ENCODE data around the gene SPN. TPM values are rescaled to one million over a fixed set of nuclear protein-coding genes. Genes with fewer than 3 reads are reported as not detected.
A peak's percentile ranks its signal among the peaks of the same experiment; 100 is the strongest.
"Not testable (repeated sequence)": the region's sequence is repeated elsewhere in the genome, so short reads cannot be mapped to it uniquely, and the experiment has no call there.

The SPN gene, protein sequence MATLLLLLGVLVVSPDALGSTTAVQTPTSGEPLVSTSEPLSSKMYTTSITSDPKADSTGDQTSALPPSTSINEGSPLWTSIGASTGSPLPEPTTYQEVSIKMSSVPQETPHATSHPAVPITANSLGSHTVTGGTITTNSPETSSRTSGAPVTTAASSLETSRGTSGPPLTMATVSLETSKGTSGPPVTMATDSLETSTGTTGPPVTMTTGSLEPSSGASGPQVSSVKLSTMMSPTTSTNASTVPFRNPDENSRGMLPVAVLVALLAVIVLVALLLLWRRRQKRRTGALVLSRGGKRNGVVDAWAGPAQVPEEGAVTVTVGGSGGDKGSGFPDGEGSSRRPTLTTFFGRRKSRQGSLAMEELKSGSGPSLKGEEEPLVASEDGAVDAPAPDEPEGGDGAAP
- 1.5 TPM for total RNA-seq (ENCODE audit: unreplicated experiment)
- long read RNA-seq, result 0 reads

DNA sequence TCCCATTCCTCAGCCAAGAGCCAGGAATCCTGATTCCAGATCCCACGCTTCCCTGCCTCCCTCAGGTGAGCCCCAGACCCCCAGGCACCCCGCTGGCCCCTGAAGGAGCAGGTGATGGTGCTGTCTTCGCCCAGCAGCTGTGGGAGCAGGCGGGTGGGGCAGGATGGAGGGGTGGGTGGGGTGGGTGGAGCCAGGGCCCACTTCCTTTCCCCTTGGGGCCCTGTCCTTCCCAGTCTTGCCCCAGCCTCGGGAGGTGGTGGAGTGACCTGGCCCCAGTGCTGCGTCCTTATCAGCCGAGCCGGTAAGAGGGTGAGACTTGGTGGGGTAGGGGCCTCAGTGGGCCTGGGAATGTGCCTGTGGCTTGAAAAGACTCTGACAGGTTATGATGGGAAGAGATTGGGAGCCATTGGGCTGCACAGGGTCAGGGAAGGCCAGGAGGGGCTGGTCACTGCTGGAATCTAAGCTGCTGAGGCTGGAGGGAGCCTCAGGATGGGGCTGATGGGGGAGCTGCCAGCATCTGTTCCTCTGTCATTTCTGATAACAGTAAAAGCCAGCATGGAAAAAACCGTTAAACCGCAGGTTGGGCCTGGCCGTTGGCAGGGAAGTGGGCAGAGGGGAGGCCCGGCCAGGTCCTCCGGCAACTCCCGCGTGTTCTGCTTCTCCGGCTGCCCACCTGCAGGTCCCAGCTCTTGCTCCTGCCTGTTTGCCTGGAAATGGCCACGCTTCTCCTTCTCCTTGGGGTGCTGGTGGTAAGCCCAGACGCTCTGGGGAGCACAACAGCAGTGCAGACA is at the start of gene SPN:
Gene SPN (plus strand): TSS at position 232 of the 791 bp plus-strand sequence. CDS start 482 bp downstream, at position 714.
- Mint-ChIP-seq H3K4me3 (ENCODE audit: unreplicated experiment) (no peak within 1 kb of the TSS), H3K4me1 (ENCODE audit: unreplicated experiment) (peaks cover 18% of the 10 kb centered on the region)
- DNase-seq (ENCODE audit: low spot score), result no peak

DNA sequence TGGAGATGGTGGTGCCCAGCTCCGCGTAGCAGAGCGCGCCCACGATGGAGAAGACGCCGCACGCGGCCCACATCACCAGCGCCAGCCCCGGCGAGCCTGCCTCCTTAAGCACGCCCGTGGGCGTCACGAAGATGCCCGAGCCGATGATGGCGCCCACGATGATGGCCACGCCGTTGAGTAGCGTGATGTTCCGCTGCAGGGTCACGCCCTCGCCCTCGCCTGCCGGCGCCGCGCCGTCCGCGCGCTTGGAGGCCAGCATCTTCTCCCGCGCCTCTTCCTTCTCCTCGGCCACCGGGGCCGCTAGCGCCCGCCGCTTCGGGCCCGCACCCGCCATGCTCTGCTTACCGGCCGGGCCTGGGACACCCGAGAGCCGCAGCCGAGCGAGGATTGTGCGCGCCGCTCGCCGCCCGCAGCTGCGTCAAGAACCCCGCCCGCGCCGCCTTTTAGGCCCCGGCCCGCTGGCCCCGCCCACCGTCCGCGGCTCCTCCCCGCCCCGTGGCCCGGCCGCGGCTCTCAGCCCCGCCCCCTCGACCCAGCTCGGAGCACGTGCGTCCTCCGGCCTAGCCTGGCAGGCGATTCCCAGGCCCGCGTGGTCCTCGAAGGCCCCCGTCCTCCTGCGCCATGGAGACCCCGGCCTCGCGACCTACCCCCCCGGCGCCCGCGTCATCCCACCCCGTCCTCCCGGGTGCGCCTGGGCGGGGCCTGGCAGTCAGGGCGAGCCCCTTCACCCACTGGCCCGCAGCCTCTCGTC is 49.6 kb upstream of the SPN start:
- not testable (repeated sequence) for H3K36me3 Mint-ChIP-seq (ENCODE audit: low read depth, unreplicated experiment); H3K4me1 Mint-ChIP-seq (ENCODE audit: unreplicated experiment); H3K9me3 Mint-ChIP-seq (ENCODE audit: unreplicated experiment); H3K27me3 Mint-ChIP-seq (ENCODE audit: unreplicated experiment); H3K27ac Mint-ChIP-seq (ENCODE audit: unreplicated experiment)
- H3K4me3 Mint-ChIP-seq (ENCODE audit: unreplicated experiment), result peak overlapping the region; percentile 82
- peak; percentile 82 for DNase-seq (ENCODE audit: low spot score)

More for the DNA sequence above, at the start of gene SPN:
- Mint-ChIP-seq H3K27me3 (ENCODE audit: unreplicated experiment) (peaks cover 5% of the 10 kb centered on the region), H3K36me3 (ENCODE audit: low read depth, unreplicated experiment) (no peaks in the 10 kb centered on the region), H3K9me3 (ENCODE audit: unreplicated experiment) (no peaks in the 10 kb centered on the region), H3K27ac (ENCODE audit: unreplicated experiment) (no peak within 1 kb of the TSS)
- TF ChIP-seq, protein P1, sequence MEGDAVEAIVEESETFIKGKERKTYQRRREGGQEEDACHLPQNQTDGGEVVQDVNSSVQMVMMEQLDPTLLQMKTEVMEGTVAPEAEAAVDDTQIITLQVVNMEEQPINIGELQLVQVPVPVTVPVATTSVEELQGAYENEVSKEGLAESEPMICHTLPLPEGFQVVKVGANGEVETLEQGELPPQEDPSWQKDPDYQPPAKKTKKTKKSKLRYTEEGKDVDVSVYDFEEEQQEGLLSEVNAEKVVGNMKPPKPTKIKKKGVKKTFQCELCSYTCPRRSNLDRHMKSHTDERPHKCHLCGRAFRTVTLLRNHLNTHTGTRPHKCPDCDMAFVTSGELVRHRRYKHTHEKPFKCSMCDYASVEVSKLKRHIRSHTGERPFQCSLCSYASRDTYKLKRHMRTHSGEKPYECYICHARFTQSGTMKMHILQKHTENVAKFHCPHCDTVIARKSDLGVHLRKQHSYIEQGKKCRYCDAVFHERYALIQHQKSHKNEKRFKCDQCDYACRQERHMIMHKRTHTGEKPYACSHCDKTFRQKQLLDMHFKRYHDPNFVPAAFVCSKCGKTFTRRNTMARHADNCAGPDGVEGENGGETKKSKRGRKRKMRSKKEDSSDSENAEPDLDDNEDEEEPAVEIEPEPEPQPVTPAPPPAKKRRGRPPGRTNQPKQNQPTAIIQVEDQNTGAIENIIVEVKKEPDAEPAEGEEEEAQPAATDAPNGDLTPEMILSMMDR (IDR thresholded peaks at IDR 0.05; ENCODE audit: unreplicated experiment), result no peak

DNA sequence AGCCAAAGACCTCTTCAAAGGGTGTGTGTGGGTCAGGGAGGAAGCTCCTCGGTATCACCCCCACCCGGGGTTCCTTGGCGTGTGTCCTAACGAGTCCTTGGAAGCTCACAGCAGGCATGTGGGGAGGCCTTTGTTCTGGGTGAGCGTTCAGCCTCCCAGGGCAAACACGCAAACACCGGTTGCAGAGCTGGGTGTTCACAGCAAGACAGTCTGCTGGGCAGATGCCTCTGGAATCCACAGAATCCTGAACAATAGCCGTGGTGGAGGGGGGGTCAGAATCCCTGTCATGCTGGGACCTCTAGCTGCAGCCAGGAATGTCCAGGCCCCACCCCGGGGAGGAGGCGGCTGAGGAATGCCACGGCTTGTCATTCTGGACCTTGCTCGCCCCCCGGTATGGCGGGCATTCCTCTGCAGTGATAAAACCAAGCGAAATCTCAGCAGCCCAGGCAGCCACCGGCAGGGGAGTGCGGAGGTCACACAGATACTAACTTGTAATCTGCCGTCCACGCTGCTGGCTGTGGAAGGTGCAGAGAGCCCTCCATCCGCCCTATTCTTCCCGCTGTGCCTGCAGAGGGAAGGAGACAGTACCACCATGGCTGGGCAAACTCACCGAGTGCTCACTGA is 48.2 kb upstream of the SPN start:
- H3K36me3 Mint-ChIP-seq (ENCODE audit: low read depth, unreplicated experiment); H3K9me3 Mint-ChIP-seq (ENCODE audit: unreplicated experiment); H3K27ac Mint-ChIP-seq (ENCODE audit: unreplicated experiment); H3K27me3 Mint-ChIP-seq (ENCODE audit: unreplicated experiment); H3K4me3 Mint-ChIP-seq (ENCODE audit: unreplicated experiment): not testable (repeated sequence)
- DNase-seq (ENCODE audit: low spot score), result peak; percentile 25
- peaks cover 10% of the 10 kb centered on the region for H3K4me1 Mint-ChIP-seq (ENCODE audit: unreplicated experiment)

DNA sequence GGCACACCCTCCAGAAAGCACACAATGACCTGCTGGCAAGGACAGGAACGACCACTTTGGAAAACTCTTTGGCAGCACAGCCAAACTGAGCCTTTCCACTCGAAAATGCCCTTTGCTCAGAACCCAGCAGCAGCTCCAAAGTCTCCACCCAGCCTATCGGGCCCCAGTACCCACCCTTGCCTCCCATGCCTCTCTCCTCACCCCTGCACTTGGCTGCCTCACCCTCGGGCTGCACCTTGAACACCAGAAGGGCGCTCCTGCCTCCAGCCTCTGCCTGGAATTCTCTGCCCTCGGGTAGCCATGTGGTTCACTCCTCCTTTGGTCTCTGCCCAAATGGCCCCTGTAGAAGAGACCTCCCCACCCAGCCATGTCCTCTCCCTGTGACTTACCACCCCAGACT is 46.9 kb upstream of the SPN start:
- H3K4me3 Mint-ChIP-seq (ENCODE audit: unreplicated experiment); H3K27me3 Mint-ChIP-seq (ENCODE audit: unreplicated experiment); H3K27ac Mint-ChIP-seq (ENCODE audit: unreplicated experiment); DNase-seq (ENCODE audit: low spot score); H3K9me3 Mint-ChIP-seq (ENCODE audit: unreplicated experiment); H3K36me3 Mint-ChIP-seq (ENCODE audit: low read depth, unreplicated experiment): not testable (repeated sequence)
- H3K4me1 Mint-ChIP-seq (ENCODE audit: unreplicated experiment), result peaks cover 10% of the 10 kb centered on the region

DNA sequence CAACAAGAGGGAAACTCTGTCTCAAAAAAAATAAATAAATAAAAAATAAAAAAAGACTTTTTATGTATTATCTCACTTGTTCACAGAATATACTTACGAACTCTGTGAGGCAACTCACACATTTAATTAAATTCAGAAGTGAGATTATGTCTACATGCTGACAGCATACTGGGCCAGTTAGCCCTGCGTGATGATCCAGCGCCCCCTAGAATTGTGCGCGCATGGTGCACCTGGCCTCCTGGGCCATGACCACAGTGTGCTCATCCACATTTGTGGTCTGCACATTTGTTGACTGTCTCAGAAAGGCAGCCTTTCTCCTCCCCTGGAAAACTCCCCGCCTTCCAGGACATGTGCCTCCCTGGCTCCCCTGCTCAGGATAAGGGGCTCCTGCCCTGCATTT is 42.5 kb upstream of the SPN start:
- H3K4me1 Mint-ChIP-seq (ENCODE audit: unreplicated experiment); DNase-seq (ENCODE audit: low spot score); H3K27ac Mint-ChIP-seq (ENCODE audit: unreplicated experiment); H3K4me3 Mint-ChIP-seq (ENCODE audit: unreplicated experiment); H3K36me3 Mint-ChIP-seq (ENCODE audit: low read depth, unreplicated experiment); H3K27me3 Mint-ChIP-seq (ENCODE audit: unreplicated experiment); H3K9me3 Mint-ChIP-seq (ENCODE audit: unreplicated experiment): not testable (repeated sequence)

DNA sequence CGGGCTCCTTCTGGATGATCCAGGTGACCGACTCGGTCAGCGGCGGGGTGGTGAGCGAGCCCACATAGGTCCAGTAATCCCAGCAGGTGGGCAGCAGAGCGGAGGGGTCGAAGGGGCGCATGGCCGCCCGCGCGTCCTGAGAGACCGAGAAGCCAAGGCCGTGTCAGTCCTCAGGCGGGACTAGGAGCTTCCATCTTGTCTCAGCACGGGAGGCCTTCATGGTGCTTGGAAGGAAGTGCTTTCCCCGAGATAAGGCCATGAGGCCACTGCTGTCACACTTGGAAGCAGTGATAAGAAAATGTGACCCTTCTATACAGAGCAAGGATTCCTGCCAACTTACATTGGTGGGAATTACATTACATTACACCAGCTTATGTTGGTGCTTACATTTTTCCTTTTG is 40.3 kb upstream of the SPN start:
- H3K36me3 Mint-ChIP-seq (ENCODE audit: low read depth, unreplicated experiment); H3K4me3 Mint-ChIP-seq (ENCODE audit: unreplicated experiment); DNase-seq (ENCODE audit: low spot score); H3K27ac Mint-ChIP-seq (ENCODE audit: unreplicated experiment); H3K9me3 Mint-ChIP-seq (ENCODE audit: unreplicated experiment); H3K27me3 Mint-ChIP-seq (ENCODE audit: unreplicated experiment): not testable (repeated sequence)
- peaks cover 14% of the 10 kb centered on the region for H3K4me1 Mint-ChIP-seq (ENCODE audit: unreplicated experiment)

DNA sequence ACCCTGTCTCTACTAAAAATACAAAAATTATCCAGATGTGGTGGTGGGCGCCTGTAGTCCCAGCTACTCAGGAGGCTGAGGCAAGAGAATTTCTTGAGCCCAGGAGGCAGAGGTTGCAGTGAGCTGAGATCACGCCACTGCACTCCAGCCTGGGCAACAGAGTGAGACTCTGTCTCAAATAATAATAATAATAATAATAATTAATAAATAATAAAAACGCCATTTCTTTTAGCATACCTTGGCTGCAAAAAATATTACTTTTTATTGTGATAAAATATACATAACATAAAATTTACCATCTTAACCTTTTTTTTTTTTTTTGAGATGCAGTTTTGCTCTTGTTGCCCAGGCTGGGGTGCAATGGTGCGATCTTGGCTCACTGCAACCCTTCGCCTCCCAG is 39.8 kb upstream of the SPN start:
- H3K9me3 Mint-ChIP-seq (ENCODE audit: unreplicated experiment); H3K4me3 Mint-ChIP-seq (ENCODE audit: unreplicated experiment); H3K27me3 Mint-ChIP-seq (ENCODE audit: unreplicated experiment); H3K27ac Mint-ChIP-seq (ENCODE audit: unreplicated experiment); H3K36me3 Mint-ChIP-seq (ENCODE audit: low read depth, unreplicated experiment); DNase-seq (ENCODE audit: low spot score): not testable (repeated sequence)
- H3K4me1 Mint-ChIP-seq (ENCODE audit: unreplicated experiment), result peaks cover 12% of the 10 kb centered on the region

DNA sequence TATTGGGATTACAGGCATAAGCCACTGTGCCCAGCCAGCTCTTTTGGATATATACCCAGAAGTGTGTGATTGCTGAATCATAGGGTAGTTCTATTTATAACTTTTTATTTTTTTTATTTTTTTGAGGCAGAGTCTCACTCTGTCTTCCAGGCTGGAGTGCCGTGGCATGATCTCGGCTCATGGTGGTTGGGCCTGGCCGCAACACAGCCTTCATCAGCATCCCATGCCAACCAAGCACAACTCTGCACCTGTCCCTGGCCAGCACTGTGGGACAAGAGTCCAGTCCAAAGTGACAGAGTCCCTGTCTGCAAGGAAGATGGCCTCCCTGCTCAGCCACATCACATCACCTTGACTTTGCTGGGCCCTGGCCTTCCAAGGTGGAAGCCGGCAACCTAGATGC is 37.9 kb upstream of the SPN start:
- DNase-seq (ENCODE audit: low spot score); H3K27ac Mint-ChIP-seq (ENCODE audit: unreplicated experiment); H3K4me3 Mint-ChIP-seq (ENCODE audit: unreplicated experiment); H3K36me3 Mint-ChIP-seq (ENCODE audit: low read depth, unreplicated experiment); H3K27me3 Mint-ChIP-seq (ENCODE audit: unreplicated experiment); H3K4me1 Mint-ChIP-seq (ENCODE audit: unreplicated experiment); H3K9me3 Mint-ChIP-seq (ENCODE audit: unreplicated experiment): not testable (repeated sequence)

DNA sequence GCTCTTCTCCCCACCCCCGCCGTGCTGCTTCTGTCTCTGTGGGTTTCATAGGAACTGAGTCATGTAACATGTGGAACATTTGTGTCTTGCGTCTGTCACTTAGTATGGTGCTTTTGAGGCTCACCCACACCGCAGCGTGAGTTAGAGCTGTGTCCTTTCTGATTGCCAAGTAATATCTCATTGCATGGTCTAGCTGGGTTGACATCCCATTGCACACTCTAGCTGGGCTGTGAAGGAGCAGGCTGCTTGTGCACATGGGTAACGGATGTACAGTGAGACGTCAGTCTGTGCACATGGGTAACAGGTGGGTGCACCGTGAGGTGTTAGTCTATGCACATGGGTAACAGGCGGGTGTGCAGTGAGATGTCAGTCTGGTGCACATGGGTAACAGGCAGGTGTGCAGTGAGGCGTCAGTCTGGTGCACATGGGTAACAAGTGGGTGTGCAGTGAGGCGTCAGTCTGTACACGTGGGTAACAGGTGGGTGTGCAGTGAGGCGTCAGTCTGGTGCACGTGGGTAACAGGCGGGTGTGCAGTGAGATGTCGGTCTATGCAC is 36.2 kb upstream of the SPN start:
- H3K4me1 Mint-ChIP-seq (ENCODE audit: unreplicated experiment); DNase-seq (ENCODE audit: low spot score); H3K36me3 Mint-ChIP-seq (ENCODE audit: low read depth, unreplicated experiment); H3K27ac Mint-ChIP-seq (ENCODE audit: unreplicated experiment); H3K4me3 Mint-ChIP-seq (ENCODE audit: unreplicated experiment); H3K9me3 Mint-ChIP-seq (ENCODE audit: unreplicated experiment); H3K27me3 Mint-ChIP-seq (ENCODE audit: unreplicated experiment): not testable (repeated sequence)

DNA sequence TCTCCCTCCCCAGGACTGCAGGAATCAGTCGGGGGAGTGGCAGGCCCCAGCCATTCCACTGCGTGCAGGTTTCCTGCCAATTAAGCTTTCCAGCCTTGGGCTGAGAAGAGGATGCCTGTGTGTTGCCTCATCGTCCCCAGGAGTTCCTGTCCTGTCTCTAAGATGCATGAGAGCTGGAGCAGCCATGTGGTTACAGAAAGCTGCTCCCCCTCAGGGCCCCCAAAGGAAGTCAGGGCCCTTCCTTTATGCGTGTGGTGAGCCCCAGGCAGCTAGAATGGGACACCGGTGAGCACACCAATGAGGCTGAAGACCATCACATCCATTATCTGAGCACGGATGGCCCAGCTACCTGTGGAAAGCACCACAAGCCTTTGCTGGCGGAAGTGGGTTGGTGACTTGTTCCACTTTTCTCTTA is 35.4 kb upstream of the SPN start:
- H3K4me3 Mint-ChIP-seq (ENCODE audit: unreplicated experiment); H3K36me3 Mint-ChIP-seq (ENCODE audit: low read depth, unreplicated experiment); H3K9me3 Mint-ChIP-seq (ENCODE audit: unreplicated experiment); H3K4me1 Mint-ChIP-seq (ENCODE audit: unreplicated experiment); H3K27ac Mint-ChIP-seq (ENCODE audit: unreplicated experiment); DNase-seq (ENCODE audit: low spot score); H3K27me3 Mint-ChIP-seq (ENCODE audit: unreplicated experiment): not testable (repeated sequence)

Measured in endothelial cell (in vitro differentiated cells).